SKM-1 (cell line): ENCODE measurements around the gene OSBPL10.
"Not testable (repeated sequence)": the region's sequence is repeated elsewhere in the genome, so short reads cannot be mapped to it uniquely, and the experiment has no call there.

ENCODE experiments used
- DNase-seq: peaks from one replicate; lab custom pipeline; 2025; ENCODE audit not compliant: unreplicated experiment; lab: John Stamatoyannopoulos, UW

Gene OSBPL10

DNA sequence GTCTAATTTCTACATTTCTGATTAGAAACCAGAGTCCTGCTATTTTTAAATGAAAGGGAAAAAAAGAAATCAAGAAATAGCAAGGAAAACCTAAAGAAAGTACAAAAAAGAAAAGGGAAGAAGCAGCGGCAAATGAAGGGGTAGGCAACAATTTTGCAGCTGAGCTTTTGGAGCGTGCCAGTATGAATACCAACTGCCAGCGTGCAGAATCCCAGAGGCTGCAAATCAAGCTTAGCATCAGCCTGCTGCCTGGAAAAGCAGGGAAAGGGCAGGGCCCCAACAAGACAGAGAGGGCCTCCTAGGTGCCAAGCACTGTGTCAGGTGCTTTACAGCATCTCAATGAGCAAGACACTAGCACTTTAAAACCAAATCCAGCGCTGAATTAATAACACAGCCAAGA lies 271.5 kb downstream of the OSBPL10 start:
- no peak for DNase-seq

DNA sequence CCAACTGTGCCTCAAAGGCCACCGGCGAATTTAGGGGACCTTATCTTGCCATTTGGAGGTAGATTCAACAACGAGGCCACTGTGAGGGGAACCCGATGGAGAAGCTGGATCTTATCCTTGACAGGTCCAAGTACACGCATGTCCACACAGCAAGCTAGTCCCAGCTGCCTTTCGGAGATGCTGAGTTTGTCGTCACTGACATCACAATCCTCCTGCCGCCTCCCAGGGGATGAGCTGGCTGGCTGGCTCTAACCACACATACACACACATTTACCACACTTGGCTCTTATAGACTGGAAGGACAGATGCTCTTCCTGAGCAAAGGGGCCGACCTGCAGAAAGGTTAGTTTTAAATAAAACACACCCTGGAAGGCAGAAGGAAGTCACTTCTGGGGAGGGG lies 272.1 kb downstream of the OSBPL10 start:
- DNase-seq: no peak

DNA sequence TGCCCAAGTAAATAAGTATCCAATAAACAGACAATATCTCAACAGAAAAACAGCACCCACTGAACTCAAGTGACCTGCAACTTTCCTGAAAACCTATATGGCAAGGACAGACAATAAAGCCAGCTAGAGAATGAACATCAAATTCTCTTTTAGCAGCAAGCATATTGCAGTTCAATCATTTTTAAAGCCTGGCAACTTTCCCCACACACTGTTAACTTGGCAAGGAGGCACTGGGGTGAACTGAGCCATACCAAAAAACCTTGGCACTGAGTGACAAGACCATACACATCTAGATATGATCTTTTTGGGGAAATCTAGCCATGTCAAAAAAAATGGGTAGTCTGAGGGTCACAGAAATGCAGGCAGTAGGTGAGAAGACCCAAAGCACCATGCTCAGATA lies 273.8 kb downstream of the OSBPL10 start:
- DNase-seq: no peak

DNA sequence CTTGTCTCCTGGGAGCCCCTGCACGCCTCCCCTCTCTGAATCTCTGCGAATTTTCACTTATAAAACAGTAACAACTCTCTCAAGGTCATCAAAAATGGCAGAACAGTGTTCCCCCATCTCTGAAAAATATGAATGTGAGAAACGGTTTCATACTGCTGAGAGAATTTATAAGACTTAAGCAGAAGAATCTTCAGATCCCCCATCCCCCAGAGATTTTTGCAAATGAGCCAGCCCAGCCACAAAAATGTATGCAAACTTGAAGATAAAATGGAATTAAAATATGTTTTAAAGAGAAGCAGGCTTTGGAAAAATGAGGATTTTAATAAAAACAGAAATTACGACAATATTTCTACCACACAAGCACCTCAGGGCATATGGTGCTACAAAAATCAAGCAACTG lies 275.3 kb downstream of the OSBPL10 start:
- DNase-seq: no peak

DNA sequence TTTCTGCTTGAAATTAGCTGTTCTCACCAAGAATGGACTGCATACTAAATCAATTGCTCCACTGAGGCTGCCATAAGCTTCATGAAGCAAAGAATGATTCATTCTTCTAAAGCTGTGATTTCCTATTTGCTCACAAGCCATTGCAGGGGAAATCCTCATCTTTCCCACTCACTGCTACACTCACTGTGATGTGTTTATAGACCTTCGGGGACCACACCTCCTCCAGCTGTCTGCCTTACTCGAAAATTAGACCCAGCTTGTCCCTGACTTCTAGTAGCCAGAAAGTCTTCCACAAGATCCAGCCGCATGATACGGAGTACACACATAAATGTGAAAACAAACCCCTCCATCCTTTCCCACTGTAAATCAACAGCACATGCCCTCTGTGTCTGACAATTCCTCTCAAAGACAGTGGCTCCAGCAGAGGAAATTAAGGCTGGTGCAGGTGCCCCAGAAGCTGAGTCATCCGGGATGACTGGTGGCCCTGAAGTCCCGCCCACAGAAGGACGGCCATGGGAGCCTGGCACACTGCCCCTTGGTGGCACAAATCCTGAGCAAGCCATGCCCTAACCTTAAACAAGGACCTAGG lies 276.4 kb downstream of the OSBPL10 start:
- DNase-seq: no peak

DNA sequence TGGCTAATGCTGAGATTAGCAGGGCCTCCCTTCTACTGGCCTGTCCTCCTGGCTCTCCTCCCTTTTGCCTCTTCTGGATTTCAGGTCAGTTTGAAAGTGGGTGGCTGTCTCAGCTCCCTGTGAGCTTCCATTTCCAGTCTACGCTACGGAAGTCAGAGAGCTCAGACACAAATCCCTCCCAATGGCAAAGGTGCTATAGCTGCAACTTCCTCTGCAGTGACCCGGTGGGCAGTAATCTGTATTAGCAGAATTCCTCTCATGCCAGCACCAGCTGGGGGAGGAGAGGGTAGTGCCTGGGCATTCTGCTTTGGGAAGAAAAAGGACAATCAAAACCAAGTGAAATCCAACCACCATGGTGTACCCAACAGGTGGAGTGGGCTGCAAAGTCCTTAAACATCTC lies 276.9 kb downstream of the OSBPL10 start:
- no peak for DNase-seq

DNA sequence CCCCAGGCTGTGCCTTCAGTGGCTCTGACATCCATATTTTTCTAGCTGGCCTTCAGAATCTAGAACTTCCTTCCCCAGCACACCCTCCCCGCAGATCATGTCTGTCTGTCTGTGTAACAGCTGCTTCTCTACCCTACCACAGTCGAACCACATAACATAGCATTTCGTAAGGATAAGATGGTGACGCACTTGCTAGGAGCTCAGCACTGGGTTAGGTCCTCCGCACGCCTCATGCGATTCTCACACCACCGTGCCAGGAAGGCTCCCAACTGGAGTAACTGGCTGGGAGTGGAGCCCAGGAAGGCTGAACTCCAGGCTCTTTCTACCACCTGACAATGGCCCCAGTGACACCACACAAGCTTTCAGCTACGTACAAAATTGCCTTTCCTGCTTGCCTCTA lies 279.8 kb downstream of the OSBPL10 start:
- DNase-seq: no peak

DNA sequence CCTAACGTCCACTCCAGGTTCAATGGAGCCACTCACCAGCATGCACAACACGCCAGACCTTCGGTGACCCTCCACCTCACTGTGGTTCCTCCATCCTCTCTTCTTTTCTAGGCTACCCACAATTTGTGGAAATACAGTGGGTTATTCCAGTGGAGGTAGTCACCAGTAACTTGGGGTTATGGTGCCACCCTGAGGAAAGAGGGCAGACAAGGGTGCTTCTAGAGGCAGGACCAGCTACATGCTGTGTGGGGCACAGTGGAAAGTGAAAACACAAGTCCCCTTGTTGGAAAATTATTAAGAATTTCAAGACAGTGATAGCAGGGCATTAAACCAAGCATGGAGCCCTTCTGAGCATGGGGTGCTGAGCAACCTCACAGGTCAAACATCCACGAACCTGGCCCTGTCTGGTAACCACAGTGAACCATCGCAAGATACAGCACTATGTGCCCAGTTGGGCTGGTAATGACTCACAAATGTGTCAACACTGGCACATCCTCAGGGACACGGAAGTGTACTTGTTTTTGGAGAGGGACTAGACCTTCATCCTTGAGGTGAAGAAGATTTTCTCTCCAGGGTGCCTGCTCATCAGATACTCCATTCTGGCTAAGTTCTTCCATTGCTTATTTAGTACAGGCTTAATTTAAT lies 281.6 kb downstream of the OSBPL10 start:
- no peak for DNase-seq

DNA sequence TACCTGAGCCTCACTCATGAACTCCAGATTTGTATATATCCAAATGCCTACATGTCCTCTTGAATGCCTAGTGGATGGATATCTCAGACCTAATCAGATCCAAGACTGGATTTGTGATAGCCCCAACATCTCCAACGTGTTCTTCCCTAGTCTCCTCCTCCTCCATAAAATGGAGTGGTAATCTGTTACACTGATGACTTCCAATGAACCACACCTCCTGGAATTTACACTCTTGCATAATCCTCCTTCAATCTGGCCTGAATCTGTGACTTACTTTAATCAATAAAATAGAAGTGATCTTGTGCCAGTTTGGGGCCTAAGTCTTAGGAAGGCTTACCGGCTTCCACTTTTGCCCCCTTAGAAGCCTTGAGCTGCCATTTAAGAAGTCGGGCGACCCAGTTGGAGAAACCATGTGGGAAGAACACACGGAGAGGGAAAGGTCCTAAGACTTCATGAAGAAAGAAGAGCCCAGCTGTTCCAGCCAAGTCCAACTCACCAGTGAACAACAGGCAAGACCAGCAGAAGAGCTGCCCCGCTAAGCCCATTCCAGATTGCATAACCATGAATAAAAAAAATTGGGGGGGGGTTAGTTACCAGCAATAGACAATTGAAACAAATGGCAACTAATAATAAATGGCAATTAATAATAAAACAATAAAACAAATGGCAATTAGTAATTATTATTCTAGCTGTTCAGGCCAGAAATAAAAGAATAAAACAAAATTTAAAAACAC lies 284.1 kb downstream of the OSBPL10 start:
- DNase-seq: no peak

DNA sequence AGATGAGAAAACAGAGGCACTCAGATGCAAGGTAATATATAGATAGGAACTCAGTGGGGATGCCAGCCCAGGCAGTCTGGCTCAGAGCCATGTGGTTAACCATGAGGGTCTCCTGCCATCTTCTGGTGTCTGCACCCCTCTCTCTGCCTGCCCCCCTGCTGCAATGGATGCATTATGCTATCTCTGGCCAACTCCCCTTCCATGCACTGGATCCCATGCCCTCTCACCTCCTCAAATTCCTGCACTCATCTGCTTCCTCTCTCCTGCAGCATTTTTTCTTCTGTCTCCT lies 285.1 kb downstream of the OSBPL10 start:
- no peak for DNase-seq

DNA sequence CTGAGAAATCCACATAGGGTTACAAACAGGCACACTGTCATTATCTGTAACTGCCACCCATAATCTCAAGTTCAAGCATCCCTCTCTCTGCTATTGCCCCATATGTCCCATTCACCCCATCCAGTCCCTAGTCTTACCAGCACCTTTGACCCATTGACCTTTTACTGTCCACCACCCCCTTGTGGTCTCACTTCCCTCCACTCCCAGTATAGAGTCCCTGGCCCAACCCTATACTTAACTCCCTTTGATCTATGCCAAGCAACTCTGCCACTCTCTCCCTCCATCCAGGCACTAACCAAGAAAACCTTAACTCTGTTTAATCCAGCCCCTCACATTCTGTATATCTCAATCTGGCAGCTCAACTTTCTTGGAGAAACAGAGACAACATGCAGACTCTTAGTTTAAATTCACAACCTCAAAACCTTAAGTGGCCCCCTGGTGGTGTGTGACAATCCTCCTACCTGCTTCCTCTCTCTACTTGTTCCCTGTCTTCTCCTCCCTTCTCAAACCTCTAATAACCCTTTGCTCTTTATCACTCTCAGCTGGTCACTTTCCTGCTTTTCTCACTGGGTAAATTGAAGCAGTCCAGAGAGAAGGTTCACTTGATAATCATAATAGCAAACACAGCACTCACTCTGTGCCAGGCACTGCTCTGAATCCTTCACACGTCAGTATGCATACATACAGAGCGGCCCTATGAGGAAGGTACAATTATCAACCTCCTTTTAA lies 285.6 kb downstream of the OSBPL10 start:
- DNase-seq: peak; percentile 42

DNA sequence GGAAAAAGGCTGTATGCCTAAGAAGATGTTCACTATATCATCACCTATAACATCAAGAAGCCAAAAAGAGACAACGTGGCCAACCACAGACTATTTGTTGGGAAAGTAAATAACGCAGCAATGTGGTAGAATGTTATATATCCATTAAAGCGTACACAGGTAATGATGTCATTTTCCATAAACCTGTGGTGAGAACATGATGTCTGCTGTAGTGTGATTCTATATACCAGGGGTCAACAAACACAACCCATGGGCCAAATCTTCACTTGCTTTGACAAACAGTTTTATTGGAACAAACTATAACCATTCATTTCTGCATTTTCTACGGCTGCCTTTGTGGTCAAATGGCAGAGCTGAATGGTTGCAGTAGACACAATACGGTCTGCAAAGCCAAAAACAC lies 287.7 kb downstream of the OSBPL10 start:
- no peak for DNase-seq

DNA sequence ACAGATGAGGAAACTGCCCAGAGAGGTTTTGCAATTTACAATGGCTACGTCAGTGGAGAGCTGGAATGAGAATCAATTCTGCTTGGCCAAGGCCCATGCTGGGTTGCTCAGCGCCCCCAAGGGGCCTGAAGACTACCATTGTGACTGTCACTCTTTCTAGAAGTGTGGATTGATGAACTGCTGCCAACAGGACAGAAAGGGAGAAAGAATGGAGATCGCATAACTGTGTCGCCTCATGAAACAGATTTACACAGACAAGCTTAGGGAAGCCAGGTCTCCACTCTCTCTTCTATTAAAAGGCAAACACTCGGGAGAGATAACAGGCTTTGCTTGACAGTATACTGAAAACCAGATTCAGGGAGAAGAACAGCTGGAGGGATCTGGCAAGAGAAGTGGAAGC lies 288.3 kb downstream of the OSBPL10 start:
- no peak for DNase-seq

DNA sequence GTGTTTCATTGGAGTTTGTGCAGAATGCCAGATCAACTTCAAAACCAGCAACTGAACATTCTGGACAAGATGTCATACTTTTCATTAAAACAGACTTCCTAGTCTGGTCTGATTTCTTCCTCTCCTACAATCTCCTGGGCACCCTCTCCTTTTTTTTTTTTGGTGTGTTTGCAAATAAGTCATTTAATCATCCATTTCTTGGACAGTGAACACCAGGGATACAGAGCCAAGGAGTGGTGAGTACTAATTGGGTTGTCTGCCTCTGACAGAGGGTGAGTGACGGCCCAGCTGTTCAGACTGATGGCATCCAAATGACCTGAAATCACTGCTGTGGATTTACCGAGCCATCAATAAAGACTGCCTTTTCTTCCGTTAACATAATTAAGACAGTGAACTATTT lies 290.3 kb downstream of the OSBPL10 start:
- no peak for DNase-seq

DNA sequence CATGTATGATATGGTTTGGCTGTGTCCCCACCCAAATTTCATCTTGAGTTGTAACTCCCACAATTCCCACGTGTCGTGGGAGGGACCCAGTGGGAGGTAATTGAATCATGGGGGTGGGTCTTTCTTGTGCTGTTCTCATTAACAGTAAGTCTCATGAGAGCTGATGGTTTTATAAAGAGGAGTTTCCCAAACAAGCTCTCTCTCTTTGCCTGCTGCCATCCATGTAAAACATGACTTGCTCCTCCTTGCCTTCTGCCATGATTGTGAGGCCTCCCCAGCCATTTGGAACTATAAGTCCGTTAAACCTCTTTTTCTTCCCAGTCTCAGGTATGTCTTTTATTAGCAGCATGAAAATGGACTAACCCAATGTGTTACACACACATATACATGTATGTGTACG lies 291.5 kb downstream of the OSBPL10 start:
- DNase-seq: not testable (repeated sequence)

DNA sequence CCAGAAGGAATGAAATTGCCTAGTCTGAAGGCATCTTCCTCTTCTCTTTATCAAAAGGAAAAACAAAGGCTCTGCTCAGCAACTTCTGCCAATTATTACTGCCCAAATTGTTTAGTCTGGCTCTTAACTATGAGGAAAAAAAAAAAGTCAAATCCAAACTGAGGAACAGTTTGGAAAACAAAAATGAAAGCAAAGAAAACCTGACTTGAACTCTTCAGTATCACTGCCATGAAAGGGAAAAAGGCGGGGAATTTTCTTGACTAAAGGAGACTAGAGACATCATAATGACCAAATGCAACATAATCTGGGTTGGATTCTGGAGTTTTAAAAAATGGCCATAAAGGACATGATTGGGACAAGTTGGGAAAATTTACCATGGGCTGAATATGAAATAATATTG lies 292.1 kb downstream of the OSBPL10 start:
- DNase-seq: no peak

DNA sequence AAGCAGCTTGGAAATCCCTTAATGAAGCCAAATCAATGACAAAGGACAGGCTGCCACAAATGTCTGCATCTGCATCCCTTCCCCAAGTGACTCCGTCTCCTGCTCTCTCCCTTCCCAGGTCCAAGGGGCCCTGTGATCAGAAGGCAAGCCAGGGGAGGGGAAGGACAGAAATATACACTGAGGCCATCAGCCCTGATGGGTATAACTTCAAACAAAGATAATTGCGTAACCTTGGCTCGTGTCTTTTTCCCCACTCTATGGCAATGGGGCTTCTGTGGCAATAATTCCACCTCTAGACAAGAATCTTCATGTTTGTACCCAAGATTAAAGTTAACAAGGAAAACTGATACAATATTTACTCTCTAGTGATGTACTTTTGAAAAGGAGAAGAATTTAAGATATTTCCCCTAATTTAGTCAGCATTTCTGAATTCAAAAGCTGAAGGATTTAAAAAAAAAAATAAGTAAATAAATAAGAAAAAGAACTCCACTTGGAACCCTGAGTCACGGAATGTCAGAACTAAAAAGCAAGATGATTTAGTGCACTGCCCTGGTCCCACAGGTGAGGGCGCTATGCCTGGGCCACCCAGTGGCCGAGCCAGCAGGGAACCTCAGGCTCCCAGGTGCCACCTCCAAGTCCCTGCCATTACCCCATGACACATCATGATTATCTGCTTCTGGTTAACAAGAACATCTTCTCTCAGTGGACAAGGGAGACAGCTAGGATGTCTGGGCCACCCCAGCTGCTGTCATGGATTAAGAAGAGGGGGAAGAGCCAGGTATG lies 293.9 kb downstream of the OSBPL10 start:
- no peak for DNase-seq

DNA sequence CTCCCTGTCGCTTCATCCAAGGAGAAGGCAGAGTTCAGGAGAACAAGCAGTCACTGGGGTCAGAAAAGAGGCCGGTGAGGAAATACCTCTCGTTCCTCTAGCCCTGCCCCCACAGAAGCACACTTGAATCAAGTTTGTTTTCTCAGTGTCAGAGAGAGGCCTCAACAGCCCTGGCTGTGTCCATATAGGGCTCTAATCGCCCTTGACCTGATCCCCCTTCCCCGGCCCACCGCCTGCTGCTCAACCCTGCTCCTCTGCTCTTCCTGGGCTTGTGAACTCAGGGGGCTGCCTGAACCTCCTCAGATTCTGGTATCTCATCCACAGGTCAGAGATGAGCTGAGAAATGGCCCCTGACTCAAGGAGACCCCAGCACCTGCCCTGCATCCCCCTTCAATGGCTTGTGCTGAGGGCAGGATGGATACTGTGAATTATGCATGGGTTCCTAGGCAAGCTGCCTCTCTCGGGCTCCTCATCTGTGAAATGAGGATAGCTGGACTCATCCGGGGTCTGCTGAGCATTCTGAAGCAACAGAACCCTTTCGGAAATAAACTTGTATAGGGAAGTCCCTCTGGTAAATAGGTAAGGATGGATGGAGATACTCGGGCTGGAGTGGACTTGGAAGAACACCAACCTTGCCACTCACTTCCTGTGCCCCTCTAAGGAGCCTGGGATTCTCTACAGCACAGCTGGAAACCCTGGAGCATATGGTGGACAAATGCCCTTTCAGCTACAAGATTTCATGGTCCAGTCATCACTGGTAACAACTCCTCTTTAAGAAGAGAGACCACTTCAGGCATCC lies 300.8 kb downstream of the OSBPL10 start:
- DNase-seq: no peak

DNA sequence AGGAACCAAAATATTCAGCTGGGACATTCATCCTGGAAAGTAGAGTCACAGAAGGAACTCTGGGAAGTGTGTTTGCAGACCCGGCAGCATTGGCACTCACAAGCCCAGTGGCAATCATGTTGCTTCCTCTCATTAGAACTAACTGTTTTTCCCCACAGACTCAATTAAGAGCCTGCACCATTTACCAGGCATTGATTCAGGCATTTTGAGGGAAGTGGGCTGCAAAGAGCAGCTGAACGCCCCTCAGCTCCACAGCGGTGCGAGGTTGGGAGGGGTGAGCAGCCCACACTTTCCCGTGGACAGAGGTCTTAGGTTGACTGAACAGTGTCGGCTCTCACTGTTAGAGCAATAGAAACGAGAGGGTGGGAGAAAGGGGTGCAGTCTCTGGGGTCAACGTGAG lies 304.5 kb downstream of the OSBPL10 start:
- no peak for DNase-seq

DNA sequence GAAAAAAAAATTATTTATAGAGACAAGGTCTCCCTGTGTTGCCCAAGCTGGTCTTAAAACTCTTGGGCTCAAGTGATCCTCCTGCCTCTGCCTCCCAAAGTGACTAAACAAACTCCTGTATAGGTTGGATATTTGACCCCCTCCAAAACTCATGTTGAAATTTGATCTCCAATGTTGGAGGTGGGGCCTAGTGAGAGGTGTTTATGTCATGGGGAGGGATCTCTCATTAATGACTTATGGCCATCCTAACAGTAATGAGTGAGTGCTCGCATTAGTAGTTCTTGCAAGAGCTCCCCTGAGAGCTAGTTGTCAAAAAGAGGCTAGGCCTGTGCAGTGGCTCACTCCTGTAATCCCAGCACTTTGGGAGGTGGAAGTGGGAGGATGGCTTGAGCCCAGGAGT lies 307.1 kb downstream of the OSBPL10 start:
- no peak for DNase-seq

DNA sequence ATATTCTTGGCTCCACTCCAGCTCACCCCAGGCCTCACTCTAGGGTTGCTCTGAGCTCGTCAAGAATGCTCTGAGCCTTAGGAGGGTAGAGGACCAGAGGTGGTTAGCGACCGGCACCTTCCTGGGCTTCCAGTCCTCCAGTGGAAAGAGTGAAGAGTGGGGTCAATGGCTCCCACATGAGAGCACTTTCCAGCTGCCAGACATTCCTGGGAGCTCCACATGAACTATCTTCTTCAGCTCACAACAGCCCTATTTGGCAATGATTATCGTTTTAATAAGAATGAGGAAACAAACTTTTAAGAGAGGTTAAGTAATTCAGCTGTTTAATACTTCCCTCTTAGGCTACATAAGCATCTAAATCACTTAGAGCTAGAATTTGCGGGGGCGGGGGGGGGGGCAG lies 309.1 kb downstream of the OSBPL10 start:
- no peak for DNase-seq
